Loucy (cell line): Measurements from ENCODE around the gene HOXB1.

ENCODE experiments used
- EZH2phosphoT487 ChIP-seq: fragments of 200-600 bp; IDR thresholded peaks from 2 replicates; pipeline ENCODE4 v1.6.1; 2018; ENCODE audit warnings: antibody characterized with exemption, mild to moderate bottlenecking, moderate library complexity, borderline replicate concordance
- TF ChIP-seq, protein P1 (sequence below): fragments of 200-600 bp; sonication (generic); conservative IDR thresholded peaks from 2 replicates; pipeline ENCODE4 v1.5.1; 2014; ENCODE audit warnings: mild to moderate bottlenecking, antibody characterized with exemption, low read length

- TF ChIP-seq, protein P1, sequence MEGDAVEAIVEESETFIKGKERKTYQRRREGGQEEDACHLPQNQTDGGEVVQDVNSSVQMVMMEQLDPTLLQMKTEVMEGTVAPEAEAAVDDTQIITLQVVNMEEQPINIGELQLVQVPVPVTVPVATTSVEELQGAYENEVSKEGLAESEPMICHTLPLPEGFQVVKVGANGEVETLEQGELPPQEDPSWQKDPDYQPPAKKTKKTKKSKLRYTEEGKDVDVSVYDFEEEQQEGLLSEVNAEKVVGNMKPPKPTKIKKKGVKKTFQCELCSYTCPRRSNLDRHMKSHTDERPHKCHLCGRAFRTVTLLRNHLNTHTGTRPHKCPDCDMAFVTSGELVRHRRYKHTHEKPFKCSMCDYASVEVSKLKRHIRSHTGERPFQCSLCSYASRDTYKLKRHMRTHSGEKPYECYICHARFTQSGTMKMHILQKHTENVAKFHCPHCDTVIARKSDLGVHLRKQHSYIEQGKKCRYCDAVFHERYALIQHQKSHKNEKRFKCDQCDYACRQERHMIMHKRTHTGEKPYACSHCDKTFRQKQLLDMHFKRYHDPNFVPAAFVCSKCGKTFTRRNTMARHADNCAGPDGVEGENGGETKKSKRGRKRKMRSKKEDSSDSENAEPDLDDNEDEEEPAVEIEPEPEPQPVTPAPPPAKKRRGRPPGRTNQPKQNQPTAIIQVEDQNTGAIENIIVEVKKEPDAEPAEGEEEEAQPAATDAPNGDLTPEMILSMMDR, result no peak
- no peak for TF ChIP-seq EZH2phosphoT487
Observed at GRCh38 chr17:48483004-48483403, 47.8 kb downstream of the HOXB1 start.
